ENCODE results near the gene SNRNP200. TPM values are rescaled to one million over a fixed set of nuclear protein-coding genes. Genes with fewer than 3 reads are reported as not detected.
"Not testable (repeated sequence)": the region's sequence is repeated elsewhere in the genome, so short reads cannot be mapped to it uniquely, and the experiment has no call there.

The SNRNP200 gene
- total RNA-seq, 1 donor from 2014 or later: 102 TPM

DNA sequence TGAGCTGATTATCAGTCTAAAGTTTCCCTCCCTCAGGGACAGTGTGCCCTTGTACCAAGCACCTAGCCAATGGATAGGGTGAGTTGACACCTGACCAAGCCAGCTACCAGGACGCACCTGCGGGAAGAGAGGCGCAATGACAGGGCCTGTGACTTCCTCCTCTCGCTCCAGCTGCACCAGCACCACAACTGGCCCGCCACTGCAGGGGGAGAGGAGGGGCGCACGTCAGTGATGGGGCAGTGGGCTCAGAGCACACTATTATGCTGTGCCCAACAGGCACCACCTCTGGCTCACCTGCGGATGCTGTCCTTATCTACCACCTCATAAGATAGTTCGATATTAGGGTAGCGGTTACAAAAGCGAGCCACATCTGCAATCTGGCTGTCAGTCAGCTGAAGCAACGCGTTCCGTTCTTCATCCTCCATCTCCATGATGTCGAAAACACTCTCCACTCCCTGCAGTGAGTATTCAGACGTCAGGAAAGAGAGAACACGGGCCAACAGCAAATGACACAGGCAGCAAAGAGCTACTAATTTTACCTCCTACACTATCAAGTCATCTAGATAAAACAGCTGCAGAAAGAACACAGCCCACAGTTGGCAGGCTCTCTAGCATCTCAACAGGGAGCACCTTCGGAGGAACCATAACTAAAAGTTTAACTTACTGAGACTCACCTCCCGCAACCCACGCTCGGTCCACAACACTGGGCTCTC is 28.4 kb downstream of the SNRNP200 start:
- DNase-seq (ENCODE audit: extremely low read depth, low read depth, low spot score): no peak

DNA sequence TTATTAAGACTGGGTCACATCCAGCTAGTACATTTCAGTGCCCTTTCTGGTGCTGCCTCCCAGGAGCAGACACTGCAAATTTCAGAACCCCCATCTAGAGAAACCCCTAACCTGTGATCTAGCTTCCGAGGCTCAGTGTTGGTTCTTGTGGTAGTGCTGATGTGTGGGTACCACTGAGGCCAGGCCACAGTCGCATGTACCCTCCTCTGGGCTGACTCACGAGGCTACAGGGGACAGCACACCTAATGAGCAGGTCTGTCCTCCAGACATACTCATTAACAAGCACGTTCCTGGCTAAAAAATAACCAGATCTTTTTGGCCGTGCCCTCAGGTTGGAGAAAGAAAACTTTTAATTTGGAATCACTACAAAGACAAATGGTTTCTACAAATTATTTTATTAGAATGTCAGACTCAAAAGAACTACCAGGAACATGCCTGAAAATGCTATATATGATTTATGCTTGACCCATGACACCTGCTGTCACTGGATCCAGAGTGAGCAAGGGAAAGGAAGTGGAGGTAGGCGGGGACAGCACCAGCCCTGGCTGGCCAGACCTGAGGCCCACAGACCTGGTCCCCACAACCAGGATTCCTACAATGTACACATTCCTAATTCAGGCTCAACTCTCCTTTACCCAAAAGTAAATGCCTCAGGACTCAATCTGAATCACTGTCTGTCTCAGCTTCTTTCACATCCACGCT is 30.8 kb downstream of the SNRNP200 start:
- no peak for DNase-seq (ENCODE audit: extremely low read depth, low read depth, low spot score)

DNA sequence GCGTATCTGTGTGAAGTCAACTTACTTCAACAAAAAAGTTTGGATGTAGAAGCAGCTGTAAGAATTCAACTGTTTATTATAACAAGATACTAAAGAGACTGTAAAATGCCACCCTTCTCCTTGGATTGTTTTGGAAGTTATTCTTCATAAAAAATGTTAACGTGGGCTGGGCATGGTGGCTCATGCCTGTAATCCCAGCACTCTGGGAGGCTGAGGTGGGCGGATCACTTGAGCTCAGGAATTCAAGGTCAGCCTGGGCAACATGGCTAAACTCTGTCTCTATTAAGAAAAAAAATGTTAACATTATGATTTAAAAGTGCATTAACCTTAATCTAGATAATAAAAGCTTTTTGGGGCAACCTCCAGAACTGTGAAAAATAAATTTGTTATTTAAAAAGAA is 31.6 kb downstream of the SNRNP200 start:
- no peak for DNase-seq (ENCODE audit: extremely low read depth, low read depth, low spot score)

DNA sequence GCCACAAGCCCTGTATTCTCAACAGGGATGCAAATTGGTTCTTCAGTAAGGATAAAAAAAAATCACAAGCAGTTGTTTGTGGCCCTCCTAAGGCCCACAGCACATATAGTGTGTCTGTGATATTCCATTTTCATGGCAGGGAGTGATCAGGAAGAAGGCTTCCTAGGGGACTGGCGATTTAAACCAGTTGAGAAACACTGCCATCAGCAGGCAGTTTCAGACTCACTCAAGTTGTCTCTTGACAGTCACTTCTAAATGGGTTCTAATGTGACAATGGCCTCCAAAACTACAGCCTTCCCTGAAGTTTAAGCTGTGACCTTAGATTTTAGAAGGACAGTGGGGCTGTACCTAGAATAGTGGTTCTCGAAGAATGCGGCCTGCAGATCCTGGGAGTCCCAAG is 33.4 kb downstream of the SNRNP200 start:
- DNase-seq (ENCODE audit: extremely low read depth, low read depth, low spot score): no peak

DNA sequence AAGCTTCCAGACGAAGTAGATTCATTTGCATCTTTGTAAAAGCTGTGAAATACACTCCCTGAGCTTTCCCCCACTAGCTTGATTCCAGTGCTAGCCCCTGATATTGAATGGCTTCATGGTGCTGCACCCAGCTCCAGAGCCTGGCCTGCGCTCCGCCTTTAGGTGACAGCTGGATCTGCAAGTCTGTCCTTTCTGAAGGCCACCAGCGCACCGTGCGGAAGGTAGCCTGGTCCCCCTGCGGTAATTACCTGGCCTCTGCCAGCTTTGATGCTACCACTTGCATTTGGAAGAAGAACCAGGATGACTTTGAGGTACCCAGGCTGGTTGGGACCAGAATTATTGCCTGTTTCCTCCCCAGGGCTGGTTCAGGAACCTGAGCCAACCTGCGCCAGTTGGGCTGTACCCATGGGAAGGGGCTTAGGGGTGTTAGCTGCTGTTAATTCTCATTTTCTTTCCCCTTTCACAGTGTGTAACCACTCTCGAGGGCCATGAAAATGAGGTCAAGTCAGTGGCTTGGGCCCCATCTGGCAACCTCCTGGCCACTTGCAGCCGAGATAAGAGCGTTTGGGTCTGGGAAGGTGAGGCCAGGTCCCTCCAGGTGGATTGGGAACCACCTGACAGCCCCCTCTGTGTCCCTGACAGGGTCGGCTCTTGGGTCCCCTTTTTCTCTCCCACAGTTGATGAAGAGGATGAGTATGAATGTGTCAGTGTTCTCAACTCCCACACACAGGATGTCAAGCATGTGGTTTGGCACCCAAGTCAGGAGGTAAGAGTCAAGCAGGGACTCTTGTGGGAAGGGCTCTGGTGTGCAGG is 38.0 kb downstream of the SNRNP200 start:
- no peak for DNase-seq (ENCODE audit: extremely low read depth, low read depth, low spot score)

DNA sequence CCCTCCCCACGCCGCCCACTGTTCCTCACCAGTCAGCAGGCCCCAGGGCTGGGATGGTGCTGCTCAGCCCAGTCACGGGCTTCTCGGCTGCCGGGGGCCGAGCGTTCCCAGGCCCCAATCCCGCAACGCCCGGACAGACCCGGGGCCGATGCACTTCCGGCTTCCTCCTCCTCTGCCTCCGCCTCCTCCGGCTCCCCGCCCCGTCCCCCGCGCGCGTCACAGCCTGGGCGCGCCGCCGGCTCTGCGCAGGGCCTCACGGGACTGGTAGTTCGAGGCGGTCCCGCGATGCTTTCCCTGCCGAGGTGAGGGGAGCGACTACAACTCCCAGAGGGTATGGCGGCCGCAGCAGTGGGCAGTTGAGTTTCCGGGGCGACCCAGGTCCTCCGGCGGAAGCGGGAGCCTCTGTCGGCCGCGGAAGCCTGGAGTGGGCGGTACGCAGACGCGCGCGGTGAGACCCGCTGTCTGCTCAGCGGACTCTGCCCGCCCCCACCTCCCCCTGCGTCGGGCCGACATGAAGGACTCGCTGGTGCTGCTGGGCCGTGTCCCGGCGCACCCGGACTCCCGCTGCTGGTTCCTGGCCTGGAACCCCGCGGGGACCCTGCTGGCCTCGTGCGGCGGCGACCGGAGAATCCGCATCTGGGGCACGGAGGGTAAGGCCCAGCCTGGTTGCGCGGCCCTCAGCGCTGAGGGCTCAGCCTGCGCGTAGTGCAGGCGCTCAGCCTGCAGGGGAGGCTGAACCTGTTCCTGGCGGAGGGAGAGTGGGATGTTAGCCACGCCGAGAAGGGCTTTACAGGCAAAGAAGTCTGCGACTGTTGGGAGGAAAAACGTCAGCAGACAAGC is 39.3 kb downstream of the SNRNP200 start, which contains the start of the genes CIAO1 and TMEM127:
CIAO1 (plus strand) TSS at position 386 of the 840 bp plus-strand sequence; CDS start at position 512, 126 bp downstream.
TMEM127 (minus strand) TSS at position 158 of the 840 bp plus-strand sequence. CDS start 616 bp downstream, outside the sequence.
- no peak for DNase-seq (ENCODE audit: extremely low read depth, low read depth, low spot score)

DNA sequence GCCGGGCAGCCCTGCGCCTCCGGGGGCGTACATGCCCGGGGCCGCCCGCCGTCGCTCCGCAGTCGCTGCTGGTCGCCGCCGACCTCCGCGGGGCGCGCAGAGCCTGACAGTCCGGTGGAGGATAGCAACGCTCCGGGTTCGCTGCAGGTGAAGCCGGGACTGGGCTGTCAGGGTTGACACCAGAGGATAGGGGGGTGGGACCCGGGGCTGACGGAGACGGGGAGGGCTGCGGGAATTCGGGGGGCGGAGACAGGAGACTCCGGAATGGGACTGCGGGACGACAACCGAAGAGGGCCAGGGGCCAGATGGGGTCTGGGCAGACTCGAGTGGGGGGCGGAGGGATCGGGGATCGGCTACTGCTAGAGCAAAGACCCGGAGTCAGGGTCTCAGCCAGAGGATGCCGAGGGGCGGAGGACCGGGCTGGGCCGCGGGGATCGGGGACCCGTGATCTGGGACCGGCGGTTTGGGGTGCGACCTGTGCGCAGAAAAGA is 40.0 kb downstream of the SNRNP200 start:
- no peak for DNase-seq (ENCODE audit: extremely low read depth, low read depth, low spot score)

DNA sequence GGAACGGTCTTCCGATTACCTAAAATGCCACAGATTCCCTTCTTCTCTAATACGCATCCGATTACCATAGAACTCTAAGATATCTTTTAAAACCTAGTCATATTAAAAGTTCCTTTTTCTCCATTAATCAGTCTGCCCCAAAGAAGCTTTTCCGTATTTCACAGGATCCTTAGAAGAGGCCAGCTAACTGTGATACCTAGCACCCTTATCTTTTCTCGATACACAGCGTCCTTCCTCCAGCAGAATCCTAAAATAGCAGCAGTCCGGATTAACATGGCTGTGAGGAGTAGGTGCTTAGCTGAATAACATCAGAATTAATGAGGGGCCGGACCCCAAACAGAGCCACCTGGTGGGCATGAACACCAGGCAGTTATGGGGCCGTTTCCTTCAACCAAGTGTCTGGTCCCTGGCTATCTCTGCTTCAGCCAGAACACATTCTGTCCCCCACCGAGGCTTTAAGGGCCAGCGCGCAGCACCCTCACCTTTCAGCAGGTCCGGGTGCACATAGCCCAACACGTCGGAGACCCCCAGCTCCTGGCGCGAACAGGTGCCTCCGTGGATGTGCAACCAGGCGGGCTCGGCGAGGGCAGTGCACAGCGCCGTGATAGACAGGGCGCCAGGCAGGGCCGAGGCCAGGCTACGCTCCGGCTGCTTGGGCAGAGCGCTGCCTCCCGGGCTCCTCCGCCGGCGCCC is 40.5 kb downstream of the SNRNP200 start:
- DNase-seq (ENCODE audit: extremely low read depth, low read depth, low spot score): no peak

DNA sequence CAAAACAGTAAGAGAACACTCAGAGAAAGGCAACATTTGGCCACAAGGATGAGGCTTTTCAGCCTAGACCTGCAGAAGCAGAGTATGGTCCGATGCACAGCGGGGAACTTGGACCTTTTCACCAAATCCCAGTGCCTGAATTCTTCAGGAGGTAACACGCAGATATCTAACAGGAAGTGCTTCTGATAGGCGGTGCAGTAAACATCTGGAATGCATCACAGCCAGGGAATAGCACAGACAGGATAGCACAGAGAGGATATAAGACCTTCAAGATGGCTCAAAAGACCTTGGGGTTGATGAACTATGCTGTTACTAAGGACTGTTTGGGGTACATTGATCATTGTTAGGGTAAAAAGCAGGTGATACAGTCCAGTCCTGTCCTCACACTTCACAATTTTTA is 41.3 kb downstream of the SNRNP200 start:
- no peak for DNase-seq (ENCODE audit: extremely low read depth, low read depth, low spot score)

DNA sequence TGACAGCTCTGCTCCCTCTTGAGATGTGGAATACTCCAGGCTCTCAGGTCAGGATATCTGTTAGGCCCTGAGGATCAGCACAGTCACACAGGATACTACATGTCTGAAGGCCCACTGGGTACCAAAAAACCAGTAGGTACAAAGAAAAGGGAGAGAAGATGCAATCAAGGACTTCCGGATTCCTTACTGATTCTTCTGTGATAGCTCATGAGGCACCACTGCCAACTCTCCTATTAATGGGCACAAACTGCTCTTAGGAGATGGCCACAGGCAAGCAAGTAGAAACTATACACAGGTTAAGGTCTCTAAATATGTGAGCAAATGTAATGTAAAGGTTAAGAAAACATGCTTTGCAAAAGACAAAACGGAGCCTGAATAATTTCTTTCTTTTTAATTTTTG is 43.0 kb downstream of the SNRNP200 start:
- DNase-seq (ENCODE audit: extremely low read depth, low read depth, low spot score): no peak

DNA sequence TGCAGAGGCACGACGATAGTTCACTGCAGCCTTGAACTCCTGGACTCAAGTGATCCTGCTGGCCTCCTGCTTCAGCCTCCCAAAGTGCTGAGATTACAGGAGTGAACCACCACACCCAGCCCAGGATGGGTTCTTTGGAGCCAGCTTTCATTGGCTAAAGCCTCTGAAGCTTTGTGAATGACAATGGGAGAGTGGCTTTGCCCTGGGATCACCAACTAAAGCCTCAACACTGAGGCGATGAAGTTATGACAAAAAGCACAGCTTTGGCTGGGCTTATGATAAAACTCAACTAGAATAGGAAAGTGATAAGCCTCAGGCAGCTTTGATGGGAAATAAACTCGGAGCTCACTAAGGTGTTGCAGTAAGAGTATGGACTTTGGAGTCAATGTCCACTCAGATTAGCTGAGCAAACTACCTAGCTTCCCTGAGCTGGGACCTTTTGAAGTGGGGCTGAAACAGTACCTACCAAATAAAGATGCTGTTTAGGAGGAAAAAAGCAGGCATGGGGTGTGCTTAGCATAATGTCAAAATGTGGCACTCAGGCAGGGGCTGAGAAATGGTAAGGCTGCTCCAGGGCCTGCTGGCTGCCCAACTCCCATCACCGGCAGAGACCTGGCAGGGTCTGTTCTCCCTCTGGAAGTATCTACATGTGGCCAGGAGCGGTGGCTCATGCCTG is 43.9 kb downstream of the SNRNP200 start:
- DNase-seq (ENCODE audit: extremely low read depth, low read depth, low spot score): no peak

DNA sequence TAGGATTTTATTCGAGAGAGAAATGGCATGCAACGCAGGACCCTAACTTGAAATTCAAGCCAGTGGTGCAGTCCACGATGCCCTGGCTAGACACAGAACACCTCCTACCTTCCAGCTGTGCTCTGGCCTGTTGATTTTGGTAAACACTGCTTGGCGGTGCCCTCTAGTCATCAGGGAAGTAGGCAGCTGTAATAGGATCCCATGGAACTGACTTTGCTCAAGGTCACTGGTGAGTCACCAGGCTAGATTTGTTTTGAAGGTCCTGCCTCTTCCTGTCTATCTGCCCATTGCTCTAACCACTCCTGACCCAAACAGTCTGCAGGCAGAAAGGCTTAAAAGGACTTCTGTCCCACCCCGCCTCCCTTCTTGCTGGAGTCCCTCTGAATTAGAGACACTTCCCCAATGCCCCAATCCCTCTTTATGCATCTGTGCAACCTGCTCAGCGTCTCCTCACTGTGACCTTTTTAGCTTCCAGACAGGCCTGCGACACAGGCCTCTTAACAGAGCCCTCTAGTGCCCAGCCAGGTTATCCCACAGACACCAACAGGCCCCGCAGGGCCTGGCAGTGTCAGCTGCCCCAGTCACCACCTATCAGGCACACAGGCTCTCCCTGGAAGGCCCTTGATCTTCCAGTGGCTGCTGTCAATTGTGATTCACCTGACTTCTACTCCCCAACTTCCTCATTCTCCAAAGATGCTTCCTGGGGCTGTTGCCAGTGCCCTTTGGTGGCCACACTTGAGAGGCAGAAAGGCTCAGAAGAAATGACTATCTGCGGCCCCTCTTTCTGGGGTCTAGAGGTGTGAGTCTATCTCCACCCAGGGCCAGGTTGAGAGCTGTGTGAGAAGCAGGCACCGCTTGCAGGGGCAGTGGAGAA is 44.7 kb downstream of the SNRNP200 start:
- DNase-seq (ENCODE audit: extremely low read depth, low read depth, low spot score): peak; percentile 81

DNA sequence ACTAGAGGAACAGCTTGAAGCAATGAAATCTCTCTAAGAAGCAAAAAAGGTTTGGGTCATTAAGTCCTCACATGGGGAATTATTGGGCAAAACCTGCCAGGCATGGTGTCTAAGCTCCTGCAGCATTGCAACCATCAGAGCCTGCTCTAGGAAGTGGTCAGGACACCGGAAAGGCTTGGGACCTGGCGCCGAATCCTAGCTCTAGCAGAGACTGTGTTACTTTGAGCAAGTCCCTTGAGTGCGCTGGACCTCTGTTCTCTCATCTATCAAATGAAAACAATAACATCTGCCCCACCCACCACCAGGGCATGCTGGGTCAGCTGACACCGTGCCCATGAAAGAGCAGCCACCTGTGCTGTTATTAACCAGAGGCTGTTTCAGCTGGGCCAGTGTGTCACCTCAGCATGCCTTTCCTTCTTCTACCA is 45.8 kb downstream of the SNRNP200 start:
- DNase-seq (ENCODE audit: extremely low read depth, low read depth, low spot score): no peak

DNA sequence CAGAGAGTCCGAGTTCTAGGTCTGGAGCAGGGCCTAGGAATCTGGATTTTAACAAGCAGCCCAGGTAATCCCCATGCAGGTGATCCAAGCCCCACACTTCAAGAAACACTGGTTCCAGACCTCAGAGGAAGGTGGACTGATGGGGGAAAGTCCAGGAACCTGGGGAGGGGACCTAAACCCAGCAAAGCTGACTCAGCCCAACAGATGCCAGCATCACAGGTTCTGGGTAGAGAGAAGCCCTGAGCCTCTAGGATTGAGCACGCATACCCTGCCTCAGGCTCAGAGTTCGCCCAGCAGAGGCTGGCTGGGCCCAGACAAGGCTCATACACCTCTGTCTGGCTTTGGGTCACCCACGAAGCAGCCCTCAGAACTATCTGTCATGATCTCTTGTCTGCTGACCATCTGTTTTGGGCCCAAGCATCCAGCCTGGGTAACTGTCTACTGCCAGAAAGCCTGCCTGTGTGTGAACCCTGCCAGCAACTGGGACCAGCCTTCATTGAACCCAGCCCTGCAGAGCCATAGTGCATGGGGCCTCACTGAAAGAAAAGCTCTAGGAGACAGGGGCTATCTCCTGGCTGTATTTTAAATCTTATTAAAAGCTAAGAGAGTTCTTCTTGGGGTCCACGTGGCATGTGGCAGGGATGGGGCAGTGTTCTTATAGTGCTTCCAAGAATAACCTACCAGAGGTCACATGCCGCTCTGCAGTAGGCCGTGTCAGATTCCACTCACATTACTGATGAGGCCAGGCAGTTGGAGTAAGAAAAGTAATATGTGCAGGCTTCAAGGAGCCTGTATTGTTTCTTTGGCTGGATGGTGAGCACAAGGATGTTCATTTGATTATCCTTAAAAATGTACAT is 47.0 kb downstream of the SNRNP200 start:
- no peak for DNase-seq (ENCODE audit: extremely low read depth, low read depth, low spot score)

DNA sequence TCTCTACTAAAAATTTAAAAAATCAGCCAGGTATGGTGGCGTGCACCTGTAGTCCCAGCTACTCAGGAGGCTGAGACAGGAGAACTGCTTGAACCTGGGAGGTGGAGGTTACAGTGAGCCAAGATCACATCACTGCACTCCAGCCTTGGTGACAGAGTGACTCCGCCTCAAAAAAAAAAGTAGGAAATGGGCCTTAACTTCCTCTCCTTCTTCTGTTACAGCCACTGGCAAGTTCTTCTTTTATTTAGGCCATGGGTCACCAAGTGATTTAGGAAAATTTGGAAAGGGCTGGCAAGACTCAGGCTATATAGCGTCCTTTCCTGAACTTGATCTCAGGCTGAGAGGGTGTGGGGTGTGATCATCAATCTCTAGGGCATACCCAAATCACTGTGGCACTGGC is 47.6 kb downstream of the SNRNP200 start:
- not testable (repeated sequence) for DNase-seq (ENCODE audit: extremely low read depth, low read depth, low spot score)

DNA sequence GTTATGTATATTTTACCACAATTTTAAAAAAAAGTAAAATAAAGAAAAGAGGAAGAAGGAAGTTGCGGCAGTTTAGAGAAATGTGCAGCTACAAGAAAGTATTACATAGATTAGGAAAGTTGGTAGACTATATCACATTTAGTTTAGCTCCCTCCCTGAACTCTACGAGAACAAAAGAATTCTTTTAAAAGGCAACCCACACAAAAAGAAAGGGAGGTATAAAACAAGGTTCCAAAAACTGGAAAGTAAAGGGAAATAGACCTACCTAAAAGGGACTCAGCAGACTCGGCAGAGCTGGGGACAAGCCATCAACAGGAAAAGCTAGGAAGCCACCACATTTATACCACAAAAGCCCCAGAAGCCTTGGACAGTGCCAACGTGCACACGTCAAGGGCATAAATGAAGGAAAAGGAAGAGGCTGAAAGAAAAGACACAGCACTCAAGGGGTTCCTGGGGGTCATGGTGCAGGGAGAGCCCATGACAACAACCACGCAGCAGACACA is 48.7 kb downstream of the SNRNP200 start:
- DNase-seq (ENCODE audit: extremely low read depth, low read depth, low spot score): no peak

DNA sequence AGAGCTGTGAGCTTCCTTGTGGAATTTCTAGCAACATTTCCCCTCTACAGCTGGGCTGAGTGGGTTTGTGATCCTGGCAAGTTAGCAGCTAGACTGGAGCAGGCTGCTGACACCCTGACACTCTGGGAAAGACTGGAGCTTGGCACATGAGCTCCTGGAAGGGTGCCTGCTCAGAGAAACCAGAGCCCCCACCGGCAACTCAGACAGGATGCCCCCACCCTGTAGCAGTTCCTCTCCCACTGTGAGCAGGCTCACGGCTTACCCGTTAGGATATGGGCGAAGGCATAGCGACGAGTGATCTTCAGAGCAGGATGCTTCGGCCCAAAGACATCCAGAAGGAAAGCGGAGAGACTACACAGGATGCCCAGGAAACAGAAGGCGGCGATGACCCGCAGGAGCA is 50.8 kb downstream of the SNRNP200 start:
- DNase-seq (ENCODE audit: extremely low read depth, low read depth, low spot score): no peak

All from glomerular endothelial cell (primary cell).